Activated B cell treated with CpG ODN at 0.5 μM for 24 hours (primary cell): ENCODE data around the gene KDM6B. TPM values are rescaled to one million over a fixed set of nuclear protein-coding genes. Genes with fewer than 3 reads are reported as not detected.

Experiments used
- ATAC-seq: fragments of 200-7000 bp; cut with Tn5 transposase; one replicate; pipeline ENCODE4 v1.10.0; 2021; ENCODE audit warnings: low read depth, mild to moderate bottlenecking, moderate library complexity
- CTCF ChIA-PET: fragments of 350-600 bp; sonication (Branson Sonifier 250); formaldehyde crosslinking; loops from one replicate; lab custom pipeline; 2021; ENCODE audit warnings: antibody characterized with exemption; lab: Charles Lee
- POLR2A ChIA-PET: fragments of 350-600 bp; sonication (Branson Sonifier 250); formaldehyde crosslinking; loops from one replicate; lab custom pipeline; 2021; ENCODE audit warnings: antibody characterized with exemption; lab: Charles Lee
- DNase-seq: peaks from one replicate; pipeline ENCODE4 v3.0.0; 2022
- H3K27ac Mint-ChIP-seq: one replicate; pipeline ENCODE4 v1.8.0; 2020; ENCODE audit warnings: mixed read lengths
- H3K27me3 Mint-ChIP-seq: one replicate; pipeline ENCODE4 v1.8.0; 2021; ENCODE audit warnings: mixed read lengths
- H3K36me3 Mint-ChIP-seq: one replicate; pipeline ENCODE4 v1.8.0; 2021; ENCODE audit warnings: low read depth, mixed read lengths
- H3K4me1 Mint-ChIP-seq: one replicate; pipeline ENCODE4 v1.8.0; 2021; ENCODE audit warnings: mixed read lengths
- H3K4me3 Mint-ChIP-seq: one replicate; pipeline ENCODE4 v1.8.0; 2020; ENCODE audit warnings: mild to moderate bottlenecking, mixed read lengths
- H3K9me3 Mint-ChIP-seq: one replicate; pipeline ENCODE4 v1.8.0; 2020; ENCODE audit warnings: mixed read lengths
- intact Hi-C: fragments of 100-400 bp; cut with micrococcal nuclease; formaldehyde crosslinking; loops from one replicate; pipeline ENCODE4 v1.15.1; 2024
- total RNA-seq: library from RNA; stranded (reverse); gene quantifications from 2 replicates; pipeline ENCODE4 v1.2.3, GENCODE V29; 2022
- TF ChIP-seq, protein P1 (sequence below): fragments of 200-600 bp; IDR thresholded peaks from one replicate; pipeline ENCODE4 v1.8.0; 2022; ENCODE audit warnings: antibody characterized with exemption, mild to moderate bottlenecking

Gene KDM6B
- total RNA-seq, 1 donor from 2014 or later, result 70.8 TPM

DNA sequence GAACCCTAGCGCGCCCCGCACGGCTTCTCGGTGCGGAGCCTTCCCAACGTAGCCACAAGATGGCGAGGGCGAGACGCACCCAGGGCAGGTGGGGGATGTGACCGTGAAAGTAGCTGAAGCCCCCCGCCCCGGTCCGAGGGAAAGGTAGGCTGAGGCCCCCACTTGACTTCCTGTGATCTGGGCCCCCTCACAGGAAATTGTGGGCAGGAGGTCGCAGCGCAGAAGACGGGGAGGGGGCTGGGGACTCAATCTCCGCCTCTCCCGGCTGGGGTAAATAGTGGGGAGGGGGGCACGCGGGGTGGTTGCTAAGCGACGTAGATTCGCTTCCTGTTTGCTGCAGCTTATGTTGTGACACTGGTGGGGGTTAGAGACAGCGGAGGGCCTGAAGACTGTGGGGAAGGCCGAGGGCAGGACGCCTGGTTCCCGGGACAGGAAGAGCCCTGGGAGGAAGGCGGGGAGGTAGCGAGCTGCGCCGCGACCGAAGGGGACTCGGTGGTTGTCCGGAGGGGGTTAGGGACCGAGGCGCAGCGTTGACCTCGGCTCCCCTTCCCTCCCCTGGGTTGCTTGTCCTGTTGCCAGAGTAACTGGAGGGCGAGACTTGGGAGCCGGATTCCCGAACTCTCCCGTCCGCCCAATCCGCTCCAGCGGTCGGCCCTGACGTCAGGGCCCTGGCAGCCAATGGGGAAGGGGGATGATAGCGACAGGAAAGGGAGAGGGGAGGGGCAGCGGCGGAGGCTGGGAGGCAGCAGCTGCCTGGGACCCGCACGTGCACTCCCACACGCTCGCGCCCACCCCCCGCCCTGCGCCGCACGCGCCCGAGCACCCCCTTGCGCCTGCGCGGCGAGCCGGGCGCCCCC lies 1.2 kb downstream of the KDM6B start:
- peak; percentile 79 for DNase-seq
- H3K9me3 Mint-ChIP-seq, result no peaks in the 10 kb centered on the region
- POLR2A ChIA-PET, result interaction anchor here (0.6 to 6.1 kb wide), 16 partner anchors 9 to 526 kb away, joined by 3 to 136 read pairs (median 6); partner anchors contain the start of genes CNTROB, CTC1, CYB5D1 and NAA38
- TF ChIP-seq, protein P1, sequence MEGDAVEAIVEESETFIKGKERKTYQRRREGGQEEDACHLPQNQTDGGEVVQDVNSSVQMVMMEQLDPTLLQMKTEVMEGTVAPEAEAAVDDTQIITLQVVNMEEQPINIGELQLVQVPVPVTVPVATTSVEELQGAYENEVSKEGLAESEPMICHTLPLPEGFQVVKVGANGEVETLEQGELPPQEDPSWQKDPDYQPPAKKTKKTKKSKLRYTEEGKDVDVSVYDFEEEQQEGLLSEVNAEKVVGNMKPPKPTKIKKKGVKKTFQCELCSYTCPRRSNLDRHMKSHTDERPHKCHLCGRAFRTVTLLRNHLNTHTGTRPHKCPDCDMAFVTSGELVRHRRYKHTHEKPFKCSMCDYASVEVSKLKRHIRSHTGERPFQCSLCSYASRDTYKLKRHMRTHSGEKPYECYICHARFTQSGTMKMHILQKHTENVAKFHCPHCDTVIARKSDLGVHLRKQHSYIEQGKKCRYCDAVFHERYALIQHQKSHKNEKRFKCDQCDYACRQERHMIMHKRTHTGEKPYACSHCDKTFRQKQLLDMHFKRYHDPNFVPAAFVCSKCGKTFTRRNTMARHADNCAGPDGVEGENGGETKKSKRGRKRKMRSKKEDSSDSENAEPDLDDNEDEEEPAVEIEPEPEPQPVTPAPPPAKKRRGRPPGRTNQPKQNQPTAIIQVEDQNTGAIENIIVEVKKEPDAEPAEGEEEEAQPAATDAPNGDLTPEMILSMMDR, result no peak
- CTCF ChIA-PET, result interaction anchor here (0.6 to 3.2 kb wide), 16 partner anchors 8 to 155 kb away, joined by 3 to 35 read pairs (median 5); partner anchors contain the start of genes CYB5D1 and NAA38
- peak; percentile 47 for ATAC-seq
- H3K27ac Mint-ChIP-seq, result peak overlapping the region; percentile 94
- intact Hi-C loops, result loop anchor here (1.0 to 2.0 kb wide), 8 partner anchors 9 to 582 kb away; partner anchors contain the start of genes ELP5, NAA38 and TP53
- peaks cover 53% of the 10 kb centered on the region for H3K4me1 Mint-ChIP-seq
- H3K4me3 Mint-ChIP-seq, result peak overlapping the region; percentile 97
- H3K27me3 Mint-ChIP-seq, result peaks cover 14% of the 10 kb centered on the region
- peaks cover 11% of the 10 kb centered on the region for H3K36me3 Mint-ChIP-seq

DNA sequence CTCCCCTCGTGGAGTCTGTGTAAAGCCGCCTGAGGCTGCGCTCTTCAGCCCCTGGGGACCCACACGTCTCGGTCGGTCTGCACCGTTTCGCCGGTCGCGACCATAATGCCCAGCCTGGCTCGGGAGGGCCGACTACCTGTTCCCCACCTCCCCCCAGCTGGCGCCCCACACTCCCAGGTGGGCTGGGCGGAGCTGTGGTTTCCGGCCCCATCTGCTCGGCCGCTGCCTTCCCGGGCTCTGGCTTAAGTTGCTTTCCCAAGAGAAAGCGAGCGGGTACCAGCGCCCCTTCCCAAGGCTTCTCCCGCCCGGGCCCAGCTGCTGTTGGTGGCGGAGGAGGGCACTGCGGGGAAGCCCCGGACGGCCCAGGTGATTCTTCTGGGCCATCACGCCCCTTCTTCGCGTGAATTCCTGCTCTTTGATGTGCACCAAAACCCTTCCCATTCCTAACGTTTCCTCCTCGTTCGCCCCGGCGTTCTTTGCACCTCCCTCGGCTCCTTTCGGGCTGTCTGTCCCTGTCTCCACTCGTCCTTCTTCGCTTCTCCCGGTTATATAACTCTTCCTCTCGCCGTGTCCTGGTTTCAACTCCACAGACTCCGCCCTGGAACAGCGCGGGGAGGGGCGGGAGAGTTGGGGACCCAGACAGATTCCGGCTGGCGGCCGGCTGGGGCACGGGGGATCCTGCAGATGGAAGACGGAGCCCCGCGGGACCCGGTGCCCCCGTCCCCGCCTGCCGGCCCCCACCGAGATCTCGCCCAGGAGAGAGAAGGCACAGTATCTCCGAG lies 2.0 kb downstream of the KDM6B start:
- Mint-ChIP-seq H3K36me3 (peaks cover 11% of the 10 kb centered on the region), H3K9me3 (no peaks in the 10 kb centered on the region), H3K4me3 (peak overlapping the region; percentile 86), H3K27ac (peak overlapping the region; percentile 87), H3K27me3 (peaks cover 8% of the 10 kb centered on the region), H3K4me1 (peaks cover 61% of the 10 kb centered on the region)
- no peak for DNase-seq
- intact Hi-C loops, result loop anchor here (1.0 to 2.0 kb wide), 4 partner anchors 8 to 583 kb away; partner anchors contain the start of genes ELP5 and TP53
- ChIA-PET CTCF (interaction anchor here (0.7 to 3.2 kb wide), 10 partner anchors 10 to 154 kb away, joined by 3 to 35 read pairs (median 7); partner anchors contain the start of genes CYB5D1 and NAA38), POLR2A (interaction anchor here (0.8 to 6.1 kb wide), 12 partner anchors 8 to 459 kb away, joined by 3 to 136 read pairs (median 7); partner anchors contain the start of genes CNTROB, CTC1, CYB5D1 and NAA38)
- ATAC-seq, result no peak
- TF ChIP-seq, protein P1, result no peak

DNA sequence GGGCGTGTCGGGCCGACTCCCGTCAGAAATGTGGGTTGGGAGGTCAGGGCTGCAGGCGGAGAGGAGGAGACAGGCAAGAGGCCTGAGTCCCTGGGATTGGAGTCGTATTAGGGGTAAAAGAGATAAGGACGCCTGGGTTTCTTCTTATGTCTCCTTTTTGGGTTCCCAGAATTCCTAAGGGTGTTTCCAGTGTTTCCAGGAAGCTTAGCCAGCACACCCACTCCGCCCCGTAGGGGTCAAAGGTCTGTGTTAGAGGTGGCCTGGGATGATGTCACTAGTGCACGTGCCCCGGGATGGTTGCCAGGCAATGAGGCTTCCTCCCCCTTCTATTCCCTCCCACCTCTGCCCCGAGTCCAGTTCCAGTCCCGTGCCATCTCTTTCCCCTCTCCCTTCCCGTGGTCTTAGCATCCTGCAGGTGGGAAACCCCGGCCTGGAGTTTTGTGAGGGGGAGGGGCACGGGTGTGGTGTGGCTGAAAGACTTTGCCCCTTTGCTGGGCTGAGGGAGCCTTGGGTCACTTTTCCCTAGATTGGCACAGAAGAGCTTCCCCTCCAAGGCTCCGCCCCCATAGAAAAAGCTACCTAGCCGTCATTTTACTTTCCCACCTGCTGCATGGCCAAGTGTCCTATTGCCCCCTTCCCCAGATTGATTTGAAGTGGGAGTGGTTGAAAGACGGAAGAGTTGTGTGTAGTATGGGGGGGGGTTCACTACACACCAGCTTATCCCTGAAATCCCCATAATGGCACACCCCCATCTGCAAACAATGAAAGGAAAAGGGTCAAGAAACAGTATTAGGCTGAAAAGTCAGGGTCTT lies 2.8 kb downstream of the KDM6B start:
- TF ChIP-seq, protein P1, result no peak
- Mint-ChIP-seq H3K27ac (peak overlapping the region; percentile 87), H3K36me3 (peaks cover 11% of the 10 kb centered on the region), H3K4me1 (peaks cover 66% of the 10 kb centered on the region), H3K27me3 (peaks cover 5% of the 10 kb centered on the region), H3K9me3 (no peaks in the 10 kb centered on the region), H3K4me3 (peak overlapping the region; percentile 86)
- ATAC-seq (no peak), DNase-seq (no peak)
- intact Hi-C loops, result no loop called here
- POLR2A ChIA-PET, result interaction anchor here (0.8 to 6.1 kb wide), 6 partner anchors 8 to 411 kb away, joined by 3 to 74 read pairs (median 16); partner anchors contain the start of genes CTC1, CYB5D1, NAA38 and TMEM88
- CTCF ChIA-PET, result interaction anchor here (0.7 kb wide), 1 partner anchor 92 kb away, joined by 3 read pairs; no protein-coding TSS in a partner anchor

DNA sequence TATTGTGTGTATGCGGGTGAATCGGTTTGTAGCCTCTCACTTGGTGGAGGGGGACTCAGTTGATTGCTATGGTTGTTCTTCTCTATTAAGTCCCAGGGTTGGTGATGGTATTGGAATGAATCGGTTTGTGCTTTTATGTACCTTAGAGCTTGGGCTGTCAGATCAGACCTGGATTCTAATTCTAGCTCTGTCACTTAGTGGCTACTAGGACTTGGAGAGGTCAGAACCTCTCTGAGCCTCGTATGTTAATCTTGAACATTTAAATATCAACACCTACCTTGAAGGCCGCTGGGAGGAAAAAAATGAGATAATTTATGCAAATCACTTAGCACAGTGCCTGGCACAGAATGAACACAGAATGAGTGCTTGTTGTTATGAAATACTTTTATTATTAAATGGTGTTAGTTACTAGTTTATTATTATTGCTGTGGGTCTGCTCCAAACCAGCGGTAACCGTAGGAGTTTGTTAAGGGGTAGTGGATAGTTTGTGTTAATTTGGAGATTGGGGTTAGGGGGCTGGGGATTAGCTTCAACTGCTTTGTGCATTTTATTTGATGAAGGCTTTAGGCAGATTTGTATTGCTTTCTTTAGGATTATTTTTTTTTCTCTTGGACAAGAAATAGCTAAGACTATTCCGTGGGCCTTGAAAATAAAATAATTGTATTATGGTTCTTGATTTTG lies 3.5 kb downstream of the KDM6B start:
- ChIA-PET POLR2A (interaction anchor here (1.1 to 6.1 kb wide), 4 partner anchors 13 to 151 kb away, joined by 3 to 74 read pairs (median 16); partner anchors contain the start of genes CYB5D1, NAA38, TMEM88 and TP53), CTCF (interaction anchor here (1.0 to 1.2 kb wide), 2 partner anchors 94 to 151 kb away, joined by 3 to 4 read pairs; no protein-coding TSS in a partner anchor)
- H3K27me3 Mint-ChIP-seq, result peaks cover under 1% of the 10 kb centered on the region
- no peak for DNase-seq
- no peak for ATAC-seq
- peak overlapping the region; percentile 86 for H3K4me3 Mint-ChIP-seq
- H3K27ac Mint-ChIP-seq, result peak overlapping the region; percentile 87
- peaks cover 11% of the 10 kb centered on the region for H3K36me3 Mint-ChIP-seq
- peaks cover 69% of the 10 kb centered on the region for H3K4me1 Mint-ChIP-seq
- TF ChIP-seq, protein P1, result no peak
- no peaks in the 10 kb centered on the region for H3K9me3 Mint-ChIP-seq
- intact Hi-C loops, result no loop called here
